Activated T-helper 9 cell treated with anti-CD3 and anti-CD28 coated beads, Interleukin-2, amount 50 U/mL, for 16 hours (primary cell): ENCODE measurements around the gene NFATC1.

Experiments used
- DNase-seq: peaks from one replicate; pipeline ENCODE4 v3.0.0-alpha.2; 2020; ENCODE audit warnings: low read depth

Gene NFATC1

DNA sequence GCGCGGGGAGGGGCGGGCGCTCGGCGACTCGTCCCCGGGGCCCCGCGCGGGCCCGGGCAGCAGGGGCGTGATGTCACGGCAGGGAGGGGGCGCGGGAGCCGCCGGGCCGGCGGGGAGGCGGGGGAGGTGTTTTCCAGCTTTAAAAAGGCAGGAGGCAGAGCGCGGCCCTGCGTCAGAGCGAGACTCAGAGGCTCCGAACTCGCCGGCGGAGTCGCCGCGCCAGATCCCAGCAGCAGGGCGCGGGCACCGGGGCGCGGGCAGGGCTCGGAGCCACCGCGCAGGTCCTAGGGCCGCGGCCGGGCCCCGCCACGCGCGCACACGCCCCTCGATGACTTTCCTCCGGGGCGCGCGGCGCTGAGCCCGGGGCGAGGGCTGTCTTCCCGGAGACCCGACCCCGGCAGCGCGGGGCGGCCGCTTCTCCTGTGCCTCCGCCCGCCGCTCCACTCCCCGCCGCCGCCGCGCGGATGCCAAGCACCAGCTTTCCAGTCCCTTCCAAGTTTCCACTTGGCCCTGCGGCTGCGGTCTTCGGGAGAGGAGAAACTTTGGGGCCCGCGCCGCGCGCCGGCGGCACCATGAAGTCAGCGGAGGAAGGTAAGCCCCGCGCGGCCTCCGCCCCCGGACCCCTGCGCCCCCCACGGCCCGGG is at the start of gene NFATC1:
Gene NFATC1 (plus strand): TSS at position 170 of the 644 bp plus-strand sequence. CDS start 295 bp downstream, at position 465.
- peak; percentile 79 for DNase-seq

DNA sequence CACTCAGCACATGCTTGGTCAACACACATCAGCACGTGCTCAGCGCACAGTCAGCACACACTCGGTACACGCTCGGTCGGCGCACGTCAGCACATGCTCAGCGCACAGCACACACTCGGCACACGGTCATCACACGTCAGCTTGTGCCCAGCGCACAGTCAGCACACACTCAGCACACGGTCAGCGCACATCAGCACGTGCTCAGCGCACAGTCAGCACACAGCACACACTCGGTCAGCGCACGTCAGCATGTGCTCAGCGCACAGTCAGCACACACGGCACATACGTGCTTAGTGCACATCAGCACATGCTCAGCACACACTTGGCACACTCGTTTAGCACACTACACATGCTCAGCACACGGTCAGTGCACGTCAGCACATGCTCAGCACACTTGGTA is 49.7 kb upstream of the NFATC1 start:
- no peak for DNase-seq

- no peak for DNase-seq
Measured at GRCh38 chr18:79348066-79348465, 47.7 kb upstream of the NFATC1 start.

GRCh38 chr18:79352432-79352831 is 43.3 kb upstream of the NFATC1 start:
- DNase-seq = no peak

DNA sequence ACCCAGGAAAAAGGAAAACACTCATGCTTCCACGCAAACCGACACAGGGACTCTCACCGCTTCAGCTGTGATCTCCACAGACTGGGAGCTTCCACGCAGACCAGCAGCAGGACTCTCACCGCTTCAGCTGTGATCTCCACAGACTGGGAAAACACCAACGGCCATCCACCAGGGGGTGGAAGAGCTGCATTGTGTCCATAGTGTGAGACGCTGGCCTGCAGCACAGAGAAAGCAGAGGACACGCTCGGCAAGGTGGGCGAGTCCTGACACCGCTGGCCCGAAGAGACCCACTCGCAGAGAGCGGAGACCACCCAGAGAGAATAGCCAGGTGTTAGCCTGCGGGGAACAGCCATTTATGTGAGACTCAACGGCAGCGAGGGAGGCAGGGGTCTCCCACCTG is 42.5 kb upstream of the NFATC1 start:
- no peak for DNase-seq

GRCh38 chr18:79354350-79354749 is 41.4 kb upstream of the NFATC1 start:
- no peak for DNase-seq

GRCh38 chr18:79355433-79356335 is 40.0 kb upstream of the NFATC1 start:
- DNase-seq = no peak

- DNase-seq = no peak
Measured at GRCh38 chr18:79356435-79356834, 39.3 kb upstream of the NFATC1 start.

- DNase-seq = no peak
Measured at GRCh38 chr18:79360933-79361332, 34.8 kb upstream of the NFATC1 start.

GRCh38 chr18:79361766-79362522 is 33.8 kb upstream of the NFATC1 start:
- no peak for DNase-seq

GRCh38 chr18:79365701-79366100 is 30.0 kb upstream of the NFATC1 start:
- no peak for DNase-seq

DNA sequence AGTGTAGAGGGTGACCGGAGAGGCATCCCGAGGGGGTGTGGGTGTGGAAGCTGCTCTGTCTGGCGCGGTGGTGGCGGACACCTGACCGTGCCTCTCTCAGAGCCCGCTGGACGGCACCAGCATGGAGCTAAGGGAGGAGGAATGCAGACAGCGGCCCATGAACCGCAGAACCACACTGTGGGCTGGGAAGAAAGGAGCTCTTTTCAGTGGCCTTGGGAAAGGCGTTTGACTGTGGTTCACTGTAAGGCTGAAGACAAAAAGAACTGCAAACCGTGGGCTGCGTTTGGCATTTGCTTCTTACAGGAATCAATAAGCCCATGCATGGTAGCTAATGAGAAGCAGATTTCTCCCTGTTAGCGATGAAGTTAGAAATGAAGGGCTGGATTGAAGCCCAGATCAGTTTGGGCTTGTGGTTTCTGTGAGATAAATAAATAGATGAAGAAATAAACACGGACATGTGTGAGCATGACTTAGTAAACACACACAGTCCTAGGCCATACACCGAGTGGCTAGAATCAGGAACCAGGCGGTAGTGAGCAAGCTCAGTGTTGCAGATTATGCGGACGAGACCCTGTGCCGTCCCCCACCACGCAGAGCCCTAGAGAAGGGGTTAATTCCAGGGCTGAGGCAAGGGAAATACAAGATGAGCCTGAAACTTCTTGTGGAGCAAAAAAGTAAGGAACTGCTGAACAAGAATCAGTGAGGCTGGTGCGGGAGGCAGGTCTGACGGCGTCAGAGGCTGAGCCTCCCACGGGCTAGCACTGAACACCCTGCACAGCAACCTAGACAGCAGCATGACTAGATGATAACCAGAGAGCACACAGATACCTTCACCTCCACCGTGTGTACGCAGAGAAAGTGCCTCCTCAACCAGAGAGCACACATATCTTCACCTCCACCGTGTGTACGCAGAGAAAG is 29.3 kb upstream of the NFATC1 start:
- DNase-seq = no peak

GRCh38 chr18:79367480-79367879 is 28.2 kb upstream of the NFATC1 start:
- no peak for DNase-seq

GRCh38 chr18:79367989-79368388 is 27.7 kb upstream of the NFATC1 start:
- DNase-seq = no peak

DNA sequence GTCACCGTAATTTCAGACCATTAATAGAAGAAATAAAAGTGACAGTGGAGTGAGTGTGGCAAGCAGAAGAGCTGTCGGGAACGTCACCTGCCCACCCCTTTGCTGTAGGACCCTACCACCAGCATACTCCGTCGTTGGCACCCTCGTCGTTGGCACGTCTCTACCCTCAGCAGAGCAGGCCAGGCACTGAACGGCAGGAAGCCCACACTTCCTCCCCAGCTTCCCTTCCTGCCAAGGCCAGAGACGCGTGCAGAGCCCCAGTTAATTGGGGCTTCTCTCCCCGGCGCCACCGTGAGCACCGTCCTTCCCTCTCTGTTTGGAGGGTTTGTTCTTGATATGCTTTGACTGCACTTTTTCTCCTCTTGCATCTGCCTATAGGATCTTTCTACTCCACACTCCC is 27.0 kb upstream of the NFATC1 start:
- DNase-seq = no peak

DNA sequence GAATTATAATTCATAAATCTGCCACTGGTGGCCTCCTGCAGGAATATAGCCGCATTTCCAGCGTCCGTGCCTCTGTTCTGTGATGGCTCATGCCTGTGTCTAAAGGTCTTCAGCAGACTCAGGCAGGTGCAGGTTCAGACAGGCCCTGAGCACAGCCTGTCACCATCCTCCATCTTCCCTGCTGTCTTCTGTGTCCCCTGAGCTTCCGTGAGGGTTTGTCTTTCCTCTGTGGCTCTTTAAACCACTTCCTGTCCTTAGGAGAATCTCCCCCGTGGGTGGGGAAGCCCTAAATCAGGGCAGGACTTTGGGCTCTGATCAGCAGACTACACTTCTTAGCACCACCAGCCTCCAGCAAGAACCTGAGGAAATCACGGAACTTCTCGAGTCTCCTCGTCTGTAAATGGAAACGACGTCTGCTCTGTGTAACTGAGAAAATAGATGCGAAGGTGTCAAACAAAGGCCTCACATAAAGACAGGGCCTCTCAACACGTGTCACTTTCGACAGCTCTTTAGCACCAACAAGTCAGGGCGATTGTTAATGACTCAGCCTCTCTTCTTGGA is 24.1 kb upstream of the NFATC1 start:
- DNase-seq = no peak

DNA sequence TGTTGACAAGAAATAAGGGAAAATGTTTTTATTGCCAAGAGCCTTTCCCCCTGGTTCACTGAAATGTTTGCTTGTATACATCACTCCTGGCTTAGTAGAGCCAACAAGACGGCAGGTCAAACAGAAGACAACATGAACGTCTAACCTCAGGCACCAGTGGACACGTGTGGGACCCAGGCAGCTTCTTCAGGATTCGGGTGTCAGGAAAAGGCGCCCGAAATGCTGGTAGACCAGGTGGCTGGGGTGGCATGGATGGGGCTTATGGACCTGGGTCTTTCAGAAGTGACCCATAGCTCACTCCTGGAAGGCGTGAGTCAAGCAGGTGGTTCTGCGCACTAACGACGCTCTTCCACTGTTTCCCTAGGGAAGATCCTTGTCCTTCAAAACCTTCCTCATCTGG is 23.3 kb upstream of the NFATC1 start:
- DNase-seq = no peak

GRCh38 chr18:79372991-79373390 is 22.7 kb upstream of the NFATC1 start:
- no peak for DNase-seq

GRCh38 chr18:79373736-79374135 is 22.0 kb upstream of the NFATC1 start:
- DNase-seq = no peak

DNA sequence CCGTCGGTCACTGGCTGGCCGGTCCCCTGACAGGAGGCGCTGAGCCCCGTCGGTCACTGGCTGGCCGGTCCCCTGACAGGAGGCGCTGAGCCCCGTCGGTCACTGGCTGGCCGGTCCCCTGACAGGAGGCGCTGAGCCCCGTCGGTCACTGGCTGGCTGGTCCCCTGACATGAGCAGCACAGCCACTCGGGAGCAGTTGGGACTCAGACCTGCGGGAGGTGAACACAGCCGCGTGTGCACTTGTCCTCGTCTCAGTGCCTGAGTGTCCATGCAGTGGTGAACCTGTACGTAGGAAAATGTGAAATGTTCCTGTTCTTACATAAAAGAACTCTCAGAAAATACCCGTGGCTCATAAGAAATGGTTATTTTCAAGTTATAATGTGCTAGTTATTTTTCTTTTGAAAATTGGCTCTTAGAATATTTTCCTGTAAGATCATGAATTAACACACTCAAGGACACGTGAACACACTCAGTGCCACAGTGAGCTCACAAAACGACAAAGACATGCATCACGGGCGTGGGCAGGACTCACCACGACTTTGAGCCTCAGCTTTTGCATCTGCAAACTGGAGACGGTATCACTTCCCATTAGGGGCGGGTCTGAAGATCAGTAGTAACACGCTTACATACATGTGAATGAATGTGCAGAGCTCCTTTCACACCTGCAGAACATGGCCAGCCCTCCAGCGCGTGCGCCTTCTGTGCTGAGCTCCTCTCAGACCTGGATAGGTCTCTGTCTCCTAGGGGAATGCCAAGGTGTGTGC is 21.1 kb upstream of the NFATC1 start:
- no peak for DNase-seq
